ENCODE measurements around the gene NUDT8. TPM values are rescaled to one million over a fixed set of nuclear protein-coding genes. Genes with fewer than 3 reads are reported as not detected.
A peak's percentile ranks its signal among the peaks of the same experiment; 100 is the strongest.

The NUDT8 gene
- total and polyA plus RNA-seq, 4 donors: 6.3 to 22.3 (median 16.0) TPM

DNA sequence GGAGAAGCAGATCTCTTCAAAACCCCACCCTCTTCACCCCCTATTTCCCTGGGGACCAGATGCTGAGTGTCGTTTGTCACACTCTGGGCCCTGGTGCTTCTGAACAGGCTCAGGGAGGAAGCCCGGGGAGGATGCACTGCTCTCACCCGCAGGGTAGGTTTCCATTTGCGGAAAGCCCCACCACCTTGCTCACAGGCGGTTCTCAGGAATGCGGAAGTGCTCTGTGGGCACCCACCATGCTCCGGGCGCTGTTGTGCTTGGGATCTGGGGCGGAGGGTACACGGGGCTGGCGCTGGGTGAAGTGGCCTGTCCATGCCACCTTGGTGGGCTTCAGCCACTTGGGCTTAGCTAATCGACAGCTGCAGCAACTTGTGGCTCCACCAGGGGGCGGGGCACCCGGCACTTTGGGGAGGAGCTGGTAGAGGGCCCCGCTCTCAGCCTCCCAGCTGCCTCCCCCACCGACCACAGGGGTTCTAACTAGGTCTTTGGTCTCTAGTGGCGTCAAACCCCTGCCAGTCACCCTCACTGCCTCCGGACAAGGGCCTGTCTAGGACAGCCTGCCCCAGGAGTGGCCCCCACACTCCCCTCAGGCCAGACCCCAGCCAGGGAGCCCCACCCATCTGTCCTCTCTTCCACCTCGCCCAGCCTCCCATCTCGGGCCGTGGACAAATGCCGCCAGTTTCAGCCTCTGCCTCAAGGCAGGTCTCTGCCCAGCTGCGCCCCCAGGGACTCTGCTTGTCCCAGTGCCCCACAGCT, 15.6 kb downstream of the NUDT8 start:
- ATAC-seq (ENCODE audit: insufficient read depth, low FRiP score) (peak; percentile 56), DNase-seq (peak; percentile 48 to 70 (median 59))
- 12 to 13% methylated on average over 23 of the region's 23 CpGs for WGBS, 2 donors
- Histone ChIP-seq H3K4me1 (ENCODE audit: control insufficient read depth in 5 of 5, insufficient read depth in 5 of 5, low read length in 5 of 5) (peaks cover 0 to 7% (median 0%) of the 10 kb centered on the region in 5 donors), H3K9ac (ENCODE audit: insufficient read depth in 1 of 2, low read length in 2 of 2) (peak overlapping the region in 1 of 2 donors; percentile 4), H3K9me3 (ENCODE audit: control insufficient read depth in 4 of 4, insufficient read depth in 3 of 4, low read length in 3 of 4) (no peaks in the 10 kb centered on the region), H3K36me3 (ENCODE audit: control insufficient read depth in 4 of 4, insufficient read depth in 4 of 4, low read length in 4 of 4) (peaks cover 0 to 33% (median 5%) of the 10 kb centered on the region in 4 donors), H3K27ac (ENCODE audit: low read depth in 1 of 2, low read length in 1 of 2) (peak overlapping the region; percentile 29 to 52), H3K4me3 (no peak overlapping the region), H3K27me3 (ENCODE audit: control insufficient read depth in 3 of 3, insufficient read depth in 3 of 3, low read length in 2 of 3) (peaks cover 0 to 3% (median 2%) of the 10 kb centered on the region in 3 donors)
- TF ChIP-seq, protein P1, sequence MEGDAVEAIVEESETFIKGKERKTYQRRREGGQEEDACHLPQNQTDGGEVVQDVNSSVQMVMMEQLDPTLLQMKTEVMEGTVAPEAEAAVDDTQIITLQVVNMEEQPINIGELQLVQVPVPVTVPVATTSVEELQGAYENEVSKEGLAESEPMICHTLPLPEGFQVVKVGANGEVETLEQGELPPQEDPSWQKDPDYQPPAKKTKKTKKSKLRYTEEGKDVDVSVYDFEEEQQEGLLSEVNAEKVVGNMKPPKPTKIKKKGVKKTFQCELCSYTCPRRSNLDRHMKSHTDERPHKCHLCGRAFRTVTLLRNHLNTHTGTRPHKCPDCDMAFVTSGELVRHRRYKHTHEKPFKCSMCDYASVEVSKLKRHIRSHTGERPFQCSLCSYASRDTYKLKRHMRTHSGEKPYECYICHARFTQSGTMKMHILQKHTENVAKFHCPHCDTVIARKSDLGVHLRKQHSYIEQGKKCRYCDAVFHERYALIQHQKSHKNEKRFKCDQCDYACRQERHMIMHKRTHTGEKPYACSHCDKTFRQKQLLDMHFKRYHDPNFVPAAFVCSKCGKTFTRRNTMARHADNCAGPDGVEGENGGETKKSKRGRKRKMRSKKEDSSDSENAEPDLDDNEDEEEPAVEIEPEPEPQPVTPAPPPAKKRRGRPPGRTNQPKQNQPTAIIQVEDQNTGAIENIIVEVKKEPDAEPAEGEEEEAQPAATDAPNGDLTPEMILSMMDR (IDR thresholded peaks at IDR 0.05; ENCODE audit: control extremely low read depth, extremely low read depth): peak; percentile 7

DNA sequence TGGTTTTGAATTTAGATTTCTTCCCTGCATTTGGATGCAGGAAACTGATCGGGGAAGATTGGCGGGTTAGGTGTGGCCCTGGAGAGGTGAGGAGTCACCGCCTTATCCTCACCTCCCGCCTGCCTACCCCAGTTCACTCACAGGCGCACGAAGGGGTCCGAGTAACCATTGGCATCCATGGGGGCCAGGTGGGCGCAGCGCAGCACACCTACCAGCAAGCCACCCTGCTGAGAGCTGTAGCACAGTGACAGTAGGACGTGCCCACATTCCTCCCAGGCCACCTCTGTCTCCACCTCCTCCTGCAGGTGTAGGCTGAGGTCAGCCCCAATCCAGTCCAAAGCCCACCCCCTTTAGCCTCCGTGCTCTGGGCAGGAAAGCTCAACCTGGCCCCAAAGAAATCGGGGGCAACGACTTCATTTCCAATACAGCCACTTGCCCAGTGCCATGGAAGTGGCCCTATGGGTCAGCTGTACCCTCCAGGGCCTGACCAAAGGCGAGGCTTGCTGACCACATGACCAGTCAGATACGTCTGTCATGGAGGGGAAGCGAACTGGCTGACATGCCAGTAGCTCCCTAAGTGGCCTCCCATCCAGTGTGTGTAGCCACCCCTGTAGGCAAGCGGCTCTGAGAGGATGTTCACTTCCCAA, 16.3 kb downstream of the NUDT8 start:
- ATAC-seq (ENCODE audit: insufficient read depth, low FRiP score) (no peak), DNase-seq (no peak)
- peaks cover 0 to 37% (median 5%) of the 10 kb centered on the region in 4 donors for H3K36me3 ChIP-seq (ENCODE audit: control insufficient read depth in 4 of 4, insufficient read depth in 4 of 4, low read length in 4 of 4)

DNA sequence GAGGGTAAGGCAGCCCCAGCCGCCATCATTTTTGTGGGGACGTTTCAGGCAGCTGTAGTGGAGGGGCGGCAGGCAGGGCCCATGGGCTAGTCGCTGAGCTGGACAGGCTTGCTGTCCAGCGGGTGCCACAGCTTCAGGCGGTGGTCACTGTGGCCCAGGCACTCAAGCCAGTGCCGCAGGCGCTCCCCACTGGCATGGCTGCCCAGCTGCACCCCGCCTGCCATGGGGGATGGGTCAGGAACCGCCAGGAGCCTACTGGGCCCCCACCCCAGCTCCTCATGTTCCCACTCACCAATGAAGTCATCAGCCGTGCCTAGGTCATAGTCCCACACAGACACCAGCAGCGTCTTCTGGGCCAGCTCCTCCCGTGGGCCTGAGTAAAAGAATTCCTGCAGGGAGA, 17.0 kb downstream of the NUDT8 start:
- H3K9me3 ChIP-seq (ENCODE audit: control insufficient read depth in 4 of 4, insufficient read depth in 3 of 4, low read length in 3 of 4): no peaks in the 10 kb centered on the region
- H3K4me3 ChIP-seq: no peak overlapping the region
- H3K27me3 ChIP-seq (ENCODE audit: control insufficient read depth in 3 of 3, insufficient read depth in 3 of 3, low read length in 2 of 3): peaks cover 0 to 3% (median 2%) of the 10 kb centered on the region in 3 donors
- H3K9ac ChIP-seq (ENCODE audit: insufficient read depth in 1 of 2, low read length in 2 of 2): no peak overlapping the region
- H3K4me1 ChIP-seq (ENCODE audit: control insufficient read depth in 5 of 5, insufficient read depth in 5 of 5, low read length in 5 of 5): peaks cover 0 to 8% (median 0%) of the 10 kb centered on the region in 5 donors
- H3K27ac ChIP-seq (ENCODE audit: low read depth in 1 of 2, low read length in 1 of 2): no peak overlapping the region
- H3K36me3 ChIP-seq (ENCODE audit: control insufficient read depth in 4 of 4, insufficient read depth in 4 of 4, low read length in 4 of 4): peaks cover 0 to 37% (median 5%) of the 10 kb centered on the region in 4 donors
- 93% methylated on average over 13 of the region's 13 CpGs for WGBS, 2 donors
- TF ChIP-seq, protein P1 (IDR thresholded peaks at IDR 0.05; ENCODE audit: control extremely low read depth, extremely low read depth): no peak
- ATAC-seq (ENCODE audit: insufficient read depth, low FRiP score) (no peak), DNase-seq (no peak)

More for the DNA sequence above, 16.3 kb downstream of the NUDT8 start:
- Histone ChIP-seq H3K27me3 (ENCODE audit: control insufficient read depth in 3 of 3, insufficient read depth in 3 of 3, low read length in 2 of 3) (peaks cover 0 to 3% (median 2%) of the 10 kb centered on the region in 3 donors), H3K4me3 (no peak overlapping the region), H3K4me1 (ENCODE audit: control insufficient read depth in 5 of 5, insufficient read depth in 5 of 5, low read length in 5 of 5) (peaks cover 0 to 7% (median 0%) of the 10 kb centered on the region in 5 donors), H3K27ac (ENCODE audit: low read depth in 1 of 2, low read length in 1 of 2) (peak overlapping the region; percentile 3 to 52), H3K9me3 (ENCODE audit: control insufficient read depth in 4 of 4, insufficient read depth in 3 of 4, low read length in 3 of 4) (no peaks in the 10 kb centered on the region), H3K9ac (ENCODE audit: insufficient read depth in 1 of 2, low read length in 2 of 2) (no peak overlapping the region)
- TF ChIP-seq, protein P1 (IDR thresholded peaks at IDR 0.05; ENCODE audit: control extremely low read depth, extremely low read depth): no peak
- WGBS, 2 donors: 81 to 84% methylated on average over 17 of the region's 17 CpGs

Data from lung (tissue), 12 donors.